HG02852 (cell line): ENCODE data around the gene MMP24.

ENCODE experiments used
- ATAC-seq: cut with Tn5 transposase; IDR thresholded peaks from one replicate; pipeline ENCODE4 v1.9.1; 2021; ENCODE audit warnings: mild to moderate bottlenecking, moderate library complexity; ENCODE audit not compliant: unreplicated experiment

Gene MMP24

GRCh38 chr20:35291654-35292503, 65.4 kb downstream of the MMP24 start, which contains the start of gene FAM83C:
TSS of gene FAM83C (minus strand) at chr20:35292425. CDS start at chr20:35292304, 121 bp downstream.
- ATAC-seq, result no peak

DNA sequence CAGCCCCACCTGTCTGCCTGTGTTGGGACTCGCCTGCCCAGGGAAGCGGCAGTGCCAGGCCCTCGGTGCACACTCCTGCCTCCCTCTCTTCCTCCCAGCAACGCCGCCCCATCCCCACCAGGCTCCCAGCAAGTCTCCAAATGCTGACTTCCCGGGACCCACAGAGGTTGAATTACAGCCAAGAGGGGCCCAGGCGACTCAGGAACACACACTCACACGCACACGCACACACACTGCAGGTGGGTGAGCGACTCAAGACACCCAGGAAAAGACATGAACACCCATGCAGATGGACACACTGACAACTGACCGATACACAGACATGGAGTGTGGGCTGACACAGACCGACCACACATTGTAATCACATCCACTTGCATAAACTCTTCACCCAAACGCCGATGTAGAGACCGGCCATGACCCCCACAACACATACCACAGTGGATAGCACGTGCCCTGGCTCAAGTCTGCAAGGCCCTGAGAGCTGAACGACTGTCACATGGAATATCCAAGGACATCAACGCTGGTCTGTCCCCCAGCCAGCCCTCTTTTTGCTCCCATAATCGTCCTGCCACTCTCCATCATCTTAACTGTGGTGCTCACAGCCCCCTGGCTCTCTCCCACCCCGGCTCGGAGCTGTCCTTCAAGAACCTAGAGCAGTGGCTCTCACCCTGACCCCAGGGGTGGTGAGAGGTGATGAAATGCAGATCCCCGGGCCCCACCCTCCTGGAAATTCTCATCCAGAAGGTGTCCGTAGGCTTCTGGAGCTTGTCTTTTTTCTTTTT, 66.2 kb downstream of the MMP24 start:
- ATAC-seq, result no peak

DNA sequence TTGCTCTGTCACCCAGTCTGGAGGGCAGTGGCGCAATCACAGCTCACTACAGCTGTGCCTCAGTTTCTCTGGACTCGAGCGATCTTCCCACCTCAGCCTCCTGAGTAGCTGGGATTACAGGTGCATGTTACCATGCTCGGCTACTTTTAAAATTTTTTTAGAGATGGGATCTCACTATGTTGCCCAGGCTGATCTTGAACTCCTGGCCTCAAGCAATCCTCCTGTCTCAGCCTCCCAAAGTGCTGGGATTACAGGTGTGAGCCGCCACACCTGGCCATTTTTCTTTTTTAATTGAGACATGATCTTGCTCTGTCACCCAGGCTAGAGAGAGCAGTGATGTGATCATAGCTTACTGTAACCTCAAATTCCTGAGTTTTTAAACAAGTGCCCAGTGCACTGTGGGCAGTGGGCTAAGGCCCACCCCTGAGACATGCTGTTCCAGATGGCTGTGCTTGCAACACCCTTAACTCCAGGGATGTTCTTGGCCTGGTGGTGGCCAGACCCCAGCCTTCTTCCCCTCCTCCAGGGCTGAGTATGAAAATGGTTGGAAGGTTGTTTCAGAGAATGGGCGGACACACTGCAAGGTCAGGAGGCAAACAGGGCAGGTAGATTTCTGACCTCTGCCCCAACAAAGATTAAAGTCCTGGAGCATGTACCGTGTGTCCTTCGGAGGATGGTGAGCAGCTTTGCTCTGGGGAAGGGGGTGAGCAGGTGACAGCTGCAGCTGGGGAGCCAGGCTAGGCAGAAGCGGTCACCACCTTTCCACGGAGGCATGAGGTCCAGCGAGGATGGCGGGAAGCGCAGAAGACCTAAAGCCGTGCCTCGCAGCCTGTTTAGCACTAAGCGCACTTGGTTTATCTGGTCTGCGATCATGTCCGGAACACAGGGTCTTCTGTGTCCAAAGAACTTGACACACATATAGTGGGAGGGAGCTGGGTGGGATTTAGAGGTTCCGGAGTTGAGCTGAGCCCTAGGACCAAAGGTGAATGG, 67.1 kb downstream of the MMP24 start:
- ATAC-seq, result no peak

- ATAC-seq, result no peak
Observed at GRCh38 chr20:35294293-35294685, 67.8 kb downstream of the MMP24 start.

DNA sequence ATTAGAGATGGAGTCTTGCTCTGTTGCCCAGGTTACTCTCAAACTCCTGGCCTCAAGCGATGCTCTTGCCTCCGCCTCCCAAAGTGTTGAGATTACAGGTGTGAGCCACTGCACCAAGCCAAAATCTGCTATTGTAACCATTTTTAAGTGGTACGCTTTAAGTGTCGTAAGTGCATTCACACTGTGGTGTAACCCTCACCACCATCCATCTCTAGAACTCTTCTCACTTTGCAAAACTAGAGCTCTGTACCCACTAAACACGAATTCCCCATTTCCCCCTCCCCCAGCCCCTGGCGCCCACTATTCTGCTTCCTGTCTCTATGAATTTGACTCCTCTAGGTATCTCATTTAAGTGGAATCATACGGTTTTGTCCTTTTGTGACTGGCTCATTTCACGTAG, 68.6 kb downstream of the MMP24 start:
- no peak for ATAC-seq

DNA sequence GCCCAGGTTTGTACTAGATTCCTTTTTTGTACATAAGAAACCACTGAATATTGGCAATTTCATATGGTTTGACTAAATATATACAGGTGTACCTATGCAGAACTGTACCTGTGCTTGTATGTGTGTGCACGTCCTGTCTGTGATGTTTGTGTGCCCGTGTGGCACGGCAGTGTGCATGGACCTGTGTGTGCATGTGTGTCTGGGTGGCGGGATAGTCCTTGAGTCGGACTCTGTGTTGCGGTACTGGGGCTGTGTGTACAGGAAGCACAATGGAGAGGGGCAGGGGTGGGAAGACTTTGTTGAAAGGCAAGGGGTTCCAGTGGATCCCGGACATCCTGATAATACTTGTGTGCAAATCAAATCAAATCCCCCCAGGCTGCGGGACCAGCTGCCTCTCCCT, 69.2 kb downstream of the MMP24 start:
- ATAC-seq, result no peak

GRCh38 chr20:35296101-35296554, 69.6 kb downstream of the MMP24 start:
- ATAC-seq, result no peak

DNA sequence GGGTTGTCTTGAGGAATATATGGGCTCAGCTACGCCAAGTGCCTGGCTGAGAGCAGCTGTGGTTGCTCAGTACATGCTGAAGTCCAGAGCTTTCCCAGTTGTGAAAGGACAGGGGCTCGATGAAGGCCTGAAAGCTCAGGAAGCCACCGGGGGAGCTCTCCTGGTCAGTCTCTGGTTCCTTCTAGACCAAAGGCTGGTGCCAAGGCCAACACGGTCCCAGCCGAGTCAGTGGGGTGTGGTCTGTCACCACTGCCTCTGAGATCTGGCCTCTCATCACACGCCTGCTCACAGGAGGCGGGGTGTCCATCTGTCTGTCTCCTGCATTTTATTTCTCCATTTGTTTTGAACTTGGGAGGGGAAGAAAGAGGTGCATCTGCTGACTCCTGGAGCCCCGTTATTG, 70.7 kb downstream of the MMP24 start:
- no peak for ATAC-seq

DNA sequence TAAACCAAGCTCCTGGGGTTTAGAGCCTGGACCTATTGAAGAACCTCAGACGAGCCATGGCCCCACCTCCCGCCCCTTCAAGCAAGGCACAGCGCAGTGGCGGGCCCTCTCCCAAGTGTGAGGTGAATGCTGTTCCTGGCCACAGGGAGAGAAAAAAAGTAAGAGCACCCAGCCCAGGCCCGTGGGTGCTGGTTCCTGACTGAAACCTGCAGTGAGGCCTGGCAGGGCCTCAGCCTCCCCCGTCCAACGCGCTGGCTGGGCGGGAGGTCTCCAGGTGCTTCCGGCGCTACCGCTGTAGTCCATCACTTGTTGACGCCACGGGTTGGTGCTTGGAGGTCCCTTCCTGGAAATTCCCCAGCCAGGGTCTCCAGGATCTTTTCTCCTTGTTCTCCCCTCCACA, 71.2 kb downstream of the MMP24 start:
- ATAC-seq, result no peak

- no peak for ATAC-seq
Observed at GRCh38 chr20:35298264-35298663, 71.8 kb downstream of the MMP24 start.

- no peak for ATAC-seq
Observed at GRCh38 chr20:35299780-35300179, 73.3 kb downstream of the MMP24 start.

- no peak for ATAC-seq
Observed at GRCh38 chr20:35300469-35301262, 74.2 kb downstream of the MMP24 start.

GRCh38 chr20:35301426-35301825, 74.9 kb downstream of the MMP24 start:
- ATAC-seq, result no peak

GRCh38 chr20:35302421-35303335, 76.2 kb downstream of the MMP24 start:
- no peak for ATAC-seq

DNA sequence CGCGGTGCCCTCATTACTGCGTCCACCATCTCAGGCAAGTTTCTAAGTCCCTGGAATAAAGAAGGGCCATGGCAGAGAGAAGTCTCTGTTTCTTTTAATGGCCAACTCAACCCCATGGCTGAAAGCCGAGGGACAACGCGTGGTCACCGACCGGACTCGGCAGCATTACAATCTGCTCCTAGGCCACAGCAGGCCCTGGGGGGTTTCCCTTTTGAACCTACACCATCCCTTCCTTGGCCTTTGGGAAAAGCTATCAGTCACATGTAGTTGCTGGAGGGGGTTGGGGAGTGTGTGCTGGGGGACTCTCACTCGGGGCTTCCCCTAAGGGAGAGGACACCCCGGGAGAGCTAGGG, 76.9 kb downstream of the MMP24 start:
- no peak for ATAC-seq

- no peak for ATAC-seq
Observed at GRCh38 chr20:35303735-35304491, 77.4 kb downstream of the MMP24 start.

GRCh38 chr20:35304956-35305355, 78.5 kb downstream of the MMP24 start:
- no peak for ATAC-seq
